HG02678 (cell line): ENCODE results near the gene NTM.

Experiments
- ATAC-seq: cut with Tn5 transposase; IDR thresholded peaks from one replicate; pipeline ENCODE4 v1.9.1; 2021; ENCODE audit warnings: mild to moderate bottlenecking, moderate library complexity; ENCODE audit not compliant: unreplicated experiment

NTM gene

DNA sequence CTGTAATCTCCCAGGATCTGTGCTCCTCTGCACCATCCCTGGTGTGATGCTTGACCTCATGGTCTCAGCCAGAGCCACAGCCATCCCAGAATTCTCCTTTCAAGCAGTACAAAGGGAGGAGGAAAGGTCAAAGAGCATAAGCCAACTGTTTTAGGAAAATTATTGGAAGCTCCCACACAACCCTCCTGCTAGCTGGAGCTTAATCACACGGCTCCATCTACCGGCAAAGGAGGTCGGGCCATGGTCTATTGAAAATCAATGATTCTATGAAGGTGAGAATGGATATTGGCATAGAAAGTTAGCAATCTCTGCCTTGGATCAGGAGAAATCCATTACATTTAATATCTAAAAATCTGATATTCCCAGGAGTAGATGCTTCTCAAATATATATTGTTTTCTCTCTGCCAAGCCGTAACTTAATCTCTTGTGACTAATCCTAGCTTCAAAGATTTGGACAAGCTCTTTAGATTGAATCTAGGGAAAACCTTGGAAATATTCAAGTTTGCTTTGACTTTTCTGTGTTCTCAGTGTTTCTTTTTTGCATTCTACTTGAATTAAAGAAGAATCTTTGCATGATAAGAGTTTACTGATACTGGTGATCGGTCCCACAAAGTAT lies 259.6 kb downstream of the NTM start:
- no peak for ATAC-seq

DNA sequence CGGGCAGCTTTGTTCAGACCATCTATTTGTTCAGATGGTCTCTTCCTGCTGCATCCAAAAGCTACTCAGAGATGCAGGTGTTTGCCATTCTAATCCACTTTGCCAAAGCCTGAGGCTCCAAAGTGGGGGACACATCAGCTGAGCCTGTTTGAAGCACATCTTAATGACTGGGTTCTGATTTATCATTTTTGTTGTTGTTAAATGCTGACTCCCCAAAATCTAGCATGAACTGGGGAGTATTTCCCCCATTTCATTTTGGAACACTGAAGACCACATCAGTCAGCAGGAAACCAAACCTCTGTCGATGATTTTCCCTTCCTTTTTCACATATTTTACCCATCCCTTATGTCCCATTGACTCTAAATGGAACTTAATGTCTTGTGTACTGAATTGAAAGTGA lies 262.6 kb downstream of the NTM start:
- ATAC-seq: no peak

DNA sequence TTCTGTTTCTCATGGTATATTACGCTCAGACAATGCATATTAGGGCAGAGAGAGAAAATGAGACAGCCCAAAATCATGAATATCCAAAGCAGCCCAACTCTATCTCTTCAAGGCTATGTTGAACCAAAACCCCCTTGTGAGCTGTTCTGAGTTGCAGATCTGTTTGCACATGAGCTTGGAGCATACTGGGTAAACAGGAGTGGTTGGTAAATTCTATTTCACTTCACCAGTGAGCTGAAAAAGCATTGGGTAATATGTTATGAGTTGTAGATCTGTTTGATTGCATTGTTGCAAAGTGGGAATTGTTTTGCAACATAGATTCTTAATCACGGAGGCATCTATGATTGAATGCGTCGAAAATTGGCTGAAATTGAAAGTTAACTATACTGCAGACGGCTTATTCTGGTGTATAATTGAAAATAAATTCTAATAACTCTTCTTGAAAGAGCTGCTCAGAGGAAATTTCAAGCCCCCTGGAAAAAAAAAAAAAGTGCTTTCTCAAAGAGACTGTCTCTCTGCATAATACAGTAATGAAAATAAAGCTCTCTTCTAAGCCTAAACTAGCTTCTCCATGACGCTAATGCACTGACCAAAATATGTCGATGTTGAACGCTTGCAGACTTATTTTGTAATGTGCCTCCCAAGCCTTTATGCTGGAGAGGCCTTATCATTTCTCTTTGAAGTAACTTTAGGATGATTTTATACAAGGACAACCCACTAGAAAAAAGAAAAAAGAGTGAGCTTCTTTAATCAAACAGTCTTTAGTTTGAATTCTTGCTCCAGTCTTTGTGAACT lies 263.7 kb downstream of the NTM start:
- no peak for ATAC-seq

GRCh38 chr11:131637469-131638175 lies 267.2 kb downstream of the NTM start:
- ATAC-seq: no peak

DNA sequence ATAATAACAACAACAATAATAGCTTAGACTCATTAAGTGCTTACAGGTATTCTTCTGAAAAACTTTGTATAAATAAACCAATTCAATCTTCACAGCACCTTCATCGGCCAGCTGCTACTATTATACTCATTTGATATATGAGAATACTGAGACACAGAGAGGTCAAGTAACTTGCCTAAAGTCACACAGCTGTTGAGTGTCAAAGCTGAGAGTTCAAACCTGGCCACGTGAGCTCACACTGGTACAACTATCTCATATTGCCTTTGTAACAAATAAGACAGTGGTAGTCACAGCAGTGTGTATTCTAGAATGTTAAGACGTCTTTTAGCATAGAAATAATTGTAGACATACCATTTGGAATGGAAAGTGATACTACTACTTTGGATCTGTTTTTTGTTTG lies 268.5 kb downstream of the NTM start:
- ATAC-seq: no peak

- ATAC-seq: no peak
Observed at GRCh38 chr11:131640320-131640719, 269.9 kb downstream of the NTM start.

GRCh38 chr11:131642756-131643531 lies 272.5 kb downstream of the NTM start:
- no peak for ATAC-seq

DNA sequence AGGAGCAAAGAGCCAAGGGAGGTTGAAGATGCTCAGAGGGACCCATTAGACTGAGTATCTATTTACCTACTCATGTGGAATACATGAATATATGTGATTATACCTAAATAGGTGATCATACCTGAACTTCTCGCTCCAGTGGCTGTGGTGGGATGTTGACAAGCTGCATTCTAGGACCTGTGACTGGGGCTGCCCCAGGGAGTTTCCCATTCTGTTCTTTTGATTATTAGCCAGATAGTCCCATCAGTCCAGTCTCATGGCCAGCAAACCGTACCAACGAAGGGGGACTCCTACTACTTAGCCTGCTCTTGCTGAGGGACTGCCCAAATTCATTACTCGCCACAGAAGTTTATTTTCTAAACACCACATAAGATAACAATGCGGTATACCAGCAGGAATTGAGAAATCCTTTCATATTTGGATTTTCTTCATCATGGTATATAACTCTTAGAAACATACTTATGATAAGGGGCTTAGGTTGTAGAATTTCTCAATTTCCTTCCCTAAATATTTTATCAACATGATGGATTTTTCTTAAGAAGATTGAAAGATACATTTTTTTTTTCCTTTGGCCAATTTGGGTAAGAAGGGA lies 273.9 kb downstream of the NTM start:
- no peak for ATAC-seq

DNA sequence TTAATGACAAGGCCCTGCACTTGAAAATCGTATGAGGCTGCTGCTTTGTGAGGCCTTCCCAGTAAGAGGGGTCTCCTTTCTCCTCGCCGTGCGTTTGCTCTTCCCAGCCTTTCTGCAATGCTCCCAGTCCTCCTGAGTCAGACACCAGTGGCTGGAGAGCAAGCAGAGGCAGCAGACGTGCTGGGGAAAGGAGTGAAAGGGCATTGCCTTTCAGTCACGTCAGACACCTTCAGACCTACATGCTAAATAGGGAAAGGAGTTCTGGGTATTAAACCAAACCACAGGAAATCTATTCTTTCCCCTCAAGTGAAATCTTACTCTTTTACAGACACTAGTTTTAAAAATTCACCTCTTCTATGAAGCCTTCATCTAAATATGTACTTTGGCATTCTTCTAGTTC lies 274.8 kb downstream of the NTM start:
- ATAC-seq: no peak

DNA sequence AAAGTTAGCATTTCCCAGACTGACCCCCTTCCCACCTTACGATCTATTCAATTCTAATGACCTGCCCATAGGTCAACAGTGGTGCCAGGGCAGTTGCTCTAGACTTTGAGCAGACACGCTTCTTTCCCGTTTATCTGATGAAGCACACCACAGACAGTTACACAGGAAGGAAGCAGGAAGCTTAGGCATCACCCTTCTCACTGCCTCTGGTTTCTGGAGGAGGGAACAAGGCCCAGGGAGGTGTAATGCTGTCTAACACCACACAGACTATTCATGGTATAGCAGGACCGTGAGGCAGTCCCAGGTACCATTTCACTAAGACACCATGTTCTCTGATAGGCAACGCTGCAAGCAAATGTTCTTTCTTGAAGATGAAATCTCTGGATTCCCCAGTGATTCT lies 279.4 kb downstream of the NTM start:
- no peak for ATAC-seq

DNA sequence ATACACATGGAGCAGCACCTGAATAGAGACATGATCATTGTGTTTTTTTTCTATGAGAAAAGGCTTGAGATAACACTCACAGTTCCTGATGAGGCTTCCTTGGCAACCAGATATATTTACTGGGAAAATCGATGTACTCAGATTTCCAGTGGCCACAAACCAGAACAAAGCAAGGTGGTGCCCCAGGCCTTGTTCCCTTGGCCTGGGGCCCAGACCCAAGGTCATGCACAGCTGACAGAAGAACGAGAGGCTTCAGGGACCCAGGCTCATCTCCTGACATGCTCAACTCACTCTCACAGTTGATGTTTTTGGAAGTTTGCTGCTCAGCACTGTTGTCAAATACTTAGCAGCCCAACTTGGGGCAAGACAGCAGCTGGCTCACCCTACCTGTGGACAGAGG lies 281.8 kb downstream of the NTM start:
- ATAC-seq: no peak

GRCh38 chr11:131653260-131653659 lies 282.8 kb downstream of the NTM start:
- no peak for ATAC-seq

DNA sequence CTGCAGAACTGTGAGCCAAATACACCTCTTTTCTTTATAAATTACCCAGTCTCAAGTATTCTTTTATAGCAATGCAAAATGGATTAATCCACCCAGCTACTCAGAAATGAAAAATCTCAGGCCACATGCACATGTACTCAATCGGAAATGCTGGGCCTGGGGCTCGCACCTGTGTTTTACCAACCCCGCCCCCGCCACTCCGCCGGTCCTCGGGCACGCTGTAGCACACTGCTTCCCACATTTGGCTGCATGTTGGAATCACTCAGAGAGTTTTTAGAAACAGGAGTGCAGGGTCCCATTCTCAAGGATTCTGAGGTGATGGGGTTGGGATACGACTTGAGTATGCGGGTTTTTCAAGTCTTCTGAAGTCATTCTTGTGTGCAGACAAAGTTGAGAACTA lies 284.4 kb downstream of the NTM start:
- ATAC-seq: no peak

DNA sequence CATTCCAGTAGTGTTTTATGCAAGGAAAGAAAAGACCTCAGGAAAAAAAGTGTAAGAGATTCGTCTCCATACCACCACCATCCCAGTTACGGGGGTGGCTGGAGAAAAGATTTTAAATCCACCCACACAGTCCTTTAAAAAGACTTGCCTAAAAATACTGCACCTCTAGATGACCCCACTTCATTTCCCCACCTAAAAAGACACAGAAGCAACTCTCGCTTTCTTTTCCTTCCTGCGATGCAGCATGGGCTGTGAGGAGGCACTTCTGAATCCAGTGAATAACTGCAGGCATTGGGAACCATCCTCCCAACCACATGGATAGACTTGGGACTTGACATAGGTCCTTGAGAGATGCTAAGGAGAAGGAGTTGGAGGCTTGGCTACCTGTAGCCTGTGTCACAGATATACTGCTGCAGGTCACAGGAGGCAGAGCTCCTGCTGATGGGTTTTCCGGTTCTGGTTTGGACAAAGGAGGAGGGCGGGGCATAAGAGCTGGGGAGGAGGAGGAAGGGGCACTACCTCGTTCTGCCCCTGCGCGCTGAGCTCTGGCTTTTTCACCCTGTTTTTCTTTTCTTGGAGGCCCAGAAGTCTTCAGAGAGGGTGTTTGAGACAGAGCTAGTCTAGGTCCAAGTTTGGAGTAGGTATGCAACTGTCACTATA lies 285.9 kb downstream of the NTM start:
- no peak for ATAC-seq

DNA sequence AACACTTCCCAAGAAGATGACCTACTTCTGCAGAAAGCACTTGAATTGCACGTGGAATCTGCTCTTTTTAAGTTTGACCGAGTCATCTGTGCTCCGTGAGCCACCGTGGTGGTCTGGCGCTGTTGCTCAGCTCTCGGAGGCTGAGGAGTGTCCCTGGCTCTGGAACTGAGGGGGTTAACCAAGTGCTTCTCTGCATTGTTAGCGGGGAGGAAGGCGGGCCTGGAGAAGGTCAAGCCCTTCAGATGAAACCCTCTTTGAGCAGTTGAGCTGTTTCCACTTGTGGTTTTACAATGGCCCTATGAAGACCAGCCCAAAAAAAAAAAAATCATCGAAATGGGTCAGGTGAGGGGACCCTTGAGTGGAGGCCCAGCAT lies 286.4 kb downstream of the NTM start:
- no peak for ATAC-seq

- ATAC-seq: no peak
Observed at GRCh38 chr11:131658414-131658813, 288.0 kb downstream of the NTM start.

DNA sequence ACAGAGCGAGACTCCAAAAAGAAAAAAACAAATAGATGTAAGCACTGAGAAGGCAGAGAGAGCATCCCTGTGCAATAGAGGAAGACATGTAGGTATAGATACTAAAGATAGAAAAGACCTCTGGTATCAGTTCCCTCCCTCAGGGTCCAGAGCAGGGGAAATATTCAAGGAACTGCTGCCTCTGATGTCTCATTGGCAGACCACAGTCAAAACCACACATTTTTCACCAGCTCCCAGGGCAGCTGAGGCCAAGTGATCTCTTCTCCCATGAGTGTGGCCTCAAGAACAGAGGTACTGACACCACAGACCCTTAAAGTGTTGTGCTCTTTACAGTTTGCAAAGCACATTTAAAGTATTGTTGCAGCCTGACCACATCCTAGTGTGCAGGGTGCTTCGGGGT lies 288.5 kb downstream of the NTM start:
- peak; percentile 60 for ATAC-seq

GRCh38 chr11:131659931-131660330 lies 289.5 kb downstream of the NTM start:
- no peak for ATAC-seq

DNA sequence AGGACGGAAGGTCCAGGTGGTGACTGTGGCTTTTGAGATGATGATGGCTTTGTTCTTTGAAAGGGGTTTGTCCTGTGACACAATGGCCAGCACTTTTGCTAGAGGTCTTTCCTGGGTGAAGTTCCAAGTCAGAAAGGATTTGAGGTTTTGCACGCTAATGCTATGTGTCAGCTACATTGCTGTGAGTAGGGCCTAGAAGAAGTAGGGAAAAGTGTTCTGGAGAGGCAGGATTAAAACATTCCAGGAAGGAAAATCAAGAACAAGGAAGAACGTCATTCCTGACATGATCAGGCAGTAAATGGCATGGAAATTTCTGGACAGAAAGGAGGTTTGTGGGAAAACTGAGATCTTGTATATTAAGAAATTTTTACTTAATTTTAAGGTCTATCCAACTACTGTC lies 290.7 kb downstream of the NTM start:
- ATAC-seq: no peak

DNA sequence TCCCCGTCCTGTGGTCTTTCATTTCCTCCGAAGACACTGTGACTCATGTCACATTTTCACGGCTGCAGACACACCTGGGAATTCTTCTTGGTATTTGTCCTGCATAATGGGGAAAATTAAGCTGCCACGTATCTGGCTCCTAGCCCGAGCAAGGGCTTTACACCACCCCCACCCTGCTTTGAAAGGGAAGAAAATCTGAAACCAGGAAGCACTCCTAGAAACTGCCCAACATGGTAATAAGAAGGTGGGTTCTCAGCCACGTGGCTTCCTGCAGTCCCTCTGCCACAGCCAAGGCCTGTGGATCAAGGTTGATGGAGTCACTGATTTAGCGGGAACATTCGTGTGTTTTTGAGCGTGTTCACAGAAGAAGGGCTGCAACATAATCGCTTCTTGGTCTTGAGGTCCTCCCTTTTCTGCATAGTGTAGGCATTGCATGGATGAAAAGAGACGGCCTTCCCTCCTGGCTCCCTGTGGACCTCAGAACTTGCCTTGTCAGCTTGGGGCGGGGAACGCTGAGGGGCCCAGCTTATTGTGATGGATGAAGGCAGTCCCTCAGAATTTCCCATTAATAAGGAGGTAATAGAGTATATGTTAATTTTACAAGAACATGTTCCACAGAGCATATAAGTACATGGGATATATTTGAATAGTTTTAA lies 292.0 kb downstream of the NTM start:
- no peak for ATAC-seq
